ENCODE measurements around the gene SPATC1L. TPM values are rescaled to one million over a fixed set of nuclear protein-coding genes. Genes with fewer than 3 reads are reported as not detected.

Gene SPATC1L
- total and polyA plus RNA-seq, 2 donors (not counting 3 experiments of a cell fraction or from before 2014, with no cell fraction given): 11.5 to 15.3 TPM

GRCh38 chr21:46199436-46200373, 15.4 kb upstream of the SPATC1L start:
- Histone ChIP-seq H3K79me2 (ENCODE audit: control insufficient read depth, insufficient read depth, low read length) (no peaks in the 10 kb centered on the region), H2AFZ (ENCODE audit: low read depth, low read length) (no peak overlapping the region), H3K27me3 (ENCODE audit: control insufficient read depth in 2 of 2, insufficient read depth in 2 of 2, low read length in 2 of 2) (no peaks in the 10 kb centered on the region), H4K20me1 (replicated peaks; ENCODE audit: control insufficient read depth, extremely low read depth, insufficient read depth, low read length) (no peaks in the 10 kb centered on the region), H3K4me3 (replicated peaks in 1 of 3; ENCODE audit: insufficient read depth in 1 of 3, low read depth in 1 of 3, low read length in 3 of 3) (no peak overlapping the region), H3K36me3 (ENCODE audit: control insufficient read depth in 2 of 2, extremely low read depth in 1 of 2, insufficient read depth in 2 of 2, low read length in 2 of 2) (peaks cover 21 to 23% of the 10 kb centered on the region in 2 experiments), H3K4me2 (ENCODE audit: insufficient read depth, low read length) (no peak overlapping the region), H3K9me1 (replicated peaks; ENCODE audit: control insufficient read depth, extremely low read depth, insufficient read depth, low read length) (no peaks in the 10 kb centered on the region), H3K9me3 (replicated peaks; ENCODE audit: control insufficient read depth, insufficient read depth, low read length) (no peaks in the 10 kb centered on the region), H3K4me1 (ENCODE audit: control insufficient read depth, extremely low read depth, insufficient read depth, low read length) (peaks cover 6% of the 10 kb centered on the region), H3K9ac (replicated peaks; ENCODE audit: extremely low read depth, insufficient read depth, low read length) (no peak overlapping the region), H3K27ac (ENCODE audit: insufficient read depth, low read depth, low read length) (no peak overlapping the region)
- no peak for DNase-seq (ENCODE audit: low read depth, low spot score)
- BruUV-seq (replicated peaks): no TSS peak
- CTCF ChIA-PET: interaction anchor here (0.8 to 1.4 kb wide), 2 partner anchors 56 to 57 kb away, joined by 3 read pairs; no protein-coding TSS in a partner anchor
- dilution Hi-C loops (cut with MboI; ENCODE audit: extremely low pct_ligation_motif_present, low sequenced_read_pairs): no loop called here
- TF ChIP-seq CTCF (IDR thresholded peaks at IDR 0.05; ENCODE audit: extremely low read depth in 1 of 2, insufficient read depth in 1 of 2, low read depth in 1 of 2, low read length in 2 of 2): no peak
- TF ChIP-seq MAX (IDR thresholded peaks at IDR 0.05; ENCODE audit: insufficient read depth, insufficient read length): no peak
- no peak for TF ChIP-seq MYC (IDR thresholded peaks at IDR 0.05; ENCODE audit: low read depth, low read length)
- TF ChIP-seq JUN (IDR thresholded peaks at IDR 0.05; ENCODE audit: borderline replicate concordance, insufficient read depth, insufficient read length, low read depth): no peak
- TF ChIP-seq POLR2AphosphoS5 (IDR thresholded peaks at IDR 0.05; ENCODE audit: insufficient read depth, low read depth, low read length): no peak
- no peak for TF ChIP-seq FOS (IDR thresholded peaks at IDR 0.05; ENCODE audit: borderline replicate concordance, insufficient read depth, low read length)
- no peak for TF ChIP-seq EZH2 (IDR thresholded peaks at IDR 0.05; ENCODE audit: borderline replicate concordance, low read depth, low read length, severe bottlenecking)
- no peak for TF ChIP-seq GATA2 (IDR thresholded peaks at IDR 0.05; ENCODE audit: insufficient read depth, insufficient read length, low read depth, low read length)
- TF ChIP-seq POLR2A (IDR thresholded peaks at IDR 0.05; ENCODE audit: low read depth, low read length): no peak
- POLR2A ChIA-PET: no interaction called here
- FAIRE-seq: no peak
- intact Hi-C loops (cut with micrococcal nuclease): no loop called here
